GM18868 (cell line): ENCODE results near the gene GSTA1.
"Not testable (repeated sequence)": the region's sequence is repeated elsewhere in the genome, so short reads cannot be mapped to it uniquely, and the experiment has no call there.

Experiments used
- ATAC-seq: cut with Tn5 transposase; IDR thresholded peaks from one replicate; pipeline ENCODE4 v1.9.1; 2021; ENCODE audit warnings: mild to moderate bottlenecking, moderate library complexity; ENCODE audit not compliant: unreplicated experiment

The GSTA1 gene

GRCh38 chr6:52809777-52810176 lies 6.2 kb upstream of the GSTA1 start:
- ATAC-seq: not testable (repeated sequence)

GRCh38 chr6:52808660-52809059 lies 5.0 kb upstream of the GSTA1 start:
- ATAC-seq: no peak

GRCh38 chr6:52802806-52803205 lies 810 bp downstream of the GSTA1 start:
- ATAC-seq: no peak

GRCh38 chr6:52801188-52801841 lies 2.3 kb downstream of the GSTA1 start:
- no peak for ATAC-seq

- ATAC-seq: not testable (repeated sequence)
Measured at GRCh38 chr6:52799272-52799671, 4.3 kb downstream of the GSTA1 start.

GRCh38 chr6:52794366-52794765 lies 9.2 kb downstream of the GSTA1 start:
- ATAC-seq: not testable (repeated sequence)

- no peak for ATAC-seq
Measured at GRCh38 chr6:52790861-52791260, 12.8 kb downstream of the GSTA1 start.

GRCh38 chr6:52789658-52790057 lies 14.0 kb downstream of the GSTA1 start:
- not testable (repeated sequence) for ATAC-seq

GRCh38 chr6:52788478-52788877 lies 15.1 kb downstream of the GSTA1 start:
- no peak for ATAC-seq

- ATAC-seq: no peak
Measured at GRCh38 chr6:52787917-52788316, 15.7 kb downstream of the GSTA1 start.

- no peak for ATAC-seq
Measured at GRCh38 chr6:52786249-52786956, 17.2 kb downstream of the GSTA1 start.

GRCh38 chr6:52782696-52783274 lies 20.8 kb downstream of the GSTA1 start:
- ATAC-seq: not testable (repeated sequence)

GRCh38 chr6:52782209-52782608 lies 21.4 kb downstream of the GSTA1 start:
- ATAC-seq: not testable (repeated sequence)

- no peak for ATAC-seq
Measured at GRCh38 chr6:52779237-52779636, 24.4 kb downstream of the GSTA1 start.

- ATAC-seq: not testable (repeated sequence)
Measured at GRCh38 chr6:52776711-52777351, 26.8 kb downstream of the GSTA1 start.

- not testable (repeated sequence) for ATAC-seq
Measured at GRCh38 chr6:52769399-52769798, 34.2 kb downstream of the GSTA1 start.

- ATAC-seq: not testable (repeated sequence)
Measured at GRCh38 chr6:52767658-52768057, 36.0 kb downstream of the GSTA1 start.

- ATAC-seq: not testable (repeated sequence)
Measured at GRCh38 chr6:52763322-52763916, 40.2 kb downstream of the GSTA1 start, which contains the start of gene GSTA2. TSS of gene GSTA2 (minus strand) at chr6:52763475. CDS start at chr6:52757947, 5,528 bp downstream.

- ATAC-seq: not testable (repeated sequence)
Measured at GRCh38 chr6:52761673-52762491, 41.7 kb downstream of the GSTA1 start.

- ATAC-seq: no peak
Measured at GRCh38 chr6:52760105-52760765, 43.4 kb downstream of the GSTA1 start.
